Liver (tissue), 3 donors: ENCODE measurements around the gene IL17RE.

ENCODE experiments used
- RAD21 ChIP-seq, 2 donors: IDR thresholded peaks; 2 replicates each; pipeline ENCODE4 v1.6.1; 2016; ENCODE audit warnings: antibody characterized with exemption in 2 of 2, mild to moderate bottlenecking in 2 of 2
- TF ChIP-seq, protein P1 (sequence below): IDR thresholded peaks from 2 replicates; pipeline ENCODE4 v1.6.1; 2016; ENCODE audit warnings: antibody characterized with exemption
- TF ChIP-seq, protein P2 (sequence below): fragments of 150-350 bp; IDR thresholded peaks from 2 replicates; pipeline ENCODE4 v1.5.1; 2017; ENCODE audit warnings: improper control_type of control experiment, low read depth, low read length; ENCODE audit not compliant: missing input control
- donor health status: healthy.
- donor health status: healthy.

DNA sequence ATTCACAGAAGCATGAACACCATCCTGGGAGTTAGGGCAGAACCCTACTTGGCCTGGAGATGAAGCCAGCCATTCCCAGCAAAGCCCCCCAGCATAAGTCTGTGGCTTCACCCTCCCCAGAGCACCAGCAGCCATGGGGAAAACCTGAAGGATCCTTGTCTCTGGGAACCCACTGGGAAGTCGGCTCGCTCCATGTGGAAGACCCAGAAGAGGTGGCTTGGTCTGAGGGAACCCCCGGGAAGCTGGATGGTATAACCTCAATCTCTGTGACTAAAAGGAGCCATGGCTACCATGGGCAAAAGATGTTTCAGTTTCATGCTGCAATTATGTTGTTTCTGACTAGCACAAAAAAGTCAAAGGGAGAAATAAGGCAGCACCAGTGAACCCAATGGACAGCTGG lies 47.1 kb upstream of the IL17RE start:
- TF ChIP-seq, protein P1, sequence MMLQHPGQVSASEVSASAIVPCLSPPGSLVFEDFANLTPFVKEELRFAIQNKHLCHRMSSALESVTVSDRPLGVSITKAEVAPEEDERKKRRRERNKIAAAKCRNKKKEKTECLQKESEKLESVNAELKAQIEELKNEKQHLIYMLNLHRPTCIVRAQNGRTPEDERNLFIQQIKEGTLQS, result no peak
- TF ChIP-seq, protein P2, sequence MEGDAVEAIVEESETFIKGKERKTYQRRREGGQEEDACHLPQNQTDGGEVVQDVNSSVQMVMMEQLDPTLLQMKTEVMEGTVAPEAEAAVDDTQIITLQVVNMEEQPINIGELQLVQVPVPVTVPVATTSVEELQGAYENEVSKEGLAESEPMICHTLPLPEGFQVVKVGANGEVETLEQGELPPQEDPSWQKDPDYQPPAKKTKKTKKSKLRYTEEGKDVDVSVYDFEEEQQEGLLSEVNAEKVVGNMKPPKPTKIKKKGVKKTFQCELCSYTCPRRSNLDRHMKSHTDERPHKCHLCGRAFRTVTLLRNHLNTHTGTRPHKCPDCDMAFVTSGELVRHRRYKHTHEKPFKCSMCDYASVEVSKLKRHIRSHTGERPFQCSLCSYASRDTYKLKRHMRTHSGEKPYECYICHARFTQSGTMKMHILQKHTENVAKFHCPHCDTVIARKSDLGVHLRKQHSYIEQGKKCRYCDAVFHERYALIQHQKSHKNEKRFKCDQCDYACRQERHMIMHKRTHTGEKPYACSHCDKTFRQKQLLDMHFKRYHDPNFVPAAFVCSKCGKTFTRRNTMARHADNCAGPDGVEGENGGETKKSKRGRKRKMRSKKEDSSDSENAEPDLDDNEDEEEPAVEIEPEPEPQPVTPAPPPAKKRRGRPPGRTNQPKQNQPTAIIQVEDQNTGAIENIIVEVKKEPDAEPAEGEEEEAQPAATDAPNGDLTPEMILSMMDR, result no peak
- TF ChIP-seq RAD21 (IDR thresholded peaks at IDR 0.05), result no peak
